Measurements from ENCODE around the gene MAGEA10. TPM values are rescaled to one million over a fixed set of nuclear protein-coding genes. Genes with fewer than 3 reads are reported as not detected.
"Not testable (repeated sequence)": the region's sequence is repeated elsewhere in the genome, so short reads cannot be mapped to it uniquely, and the experiment has no call there.

Gene MAGEA10
- total and polyA plus RNA-seq, 4 donors = not detected

- 53% methylated on average over 4 of the region's 4 CpGs for WGBS
- Histone ChIP-seq H3K27me3 (ENCODE audit: control insufficient read depth in 4 of 4, insufficient read depth in 4 of 4, low read length in 3 of 4) (no peaks in the 10 kb centered on the region), H3K36me3 (ENCODE audit: control insufficient read depth in 4 of 4, insufficient read depth in 3 of 4, low read depth in 1 of 4, low read length in 3 of 4) (no peaks in the 10 kb centered on the region), H3K4me3 (ENCODE audit: low read depth in 1 of 3, low read length in 3 of 3) (no peak overlapping the region), H3K9me3 (ENCODE audit: control insufficient read depth in 4 of 4, low read length in 3 of 4) (no peaks in the 10 kb centered on the region), H3K27ac (ENCODE audit: low read depth in 1 of 2, low read length in 2 of 2) (no peak overlapping the region), H3K4me1 (ENCODE audit: control insufficient read depth in 4 of 4, insufficient read depth in 4 of 4, low read length in 3 of 4) (no peaks in the 10 kb centered on the region), H3K9ac (ENCODE audit: low read depth in 1 of 2, low read length in 2 of 2) (no peak overlapping the region)
- DNase-seq (ENCODE audit: low spot score) = no peak
- TF ChIP-seq ZBTB33 (IDR thresholded peaks at IDR 0.05) (no peak), RAD21 (IDR thresholded peaks at IDR 0.05) (no peak), SP1 (IDR thresholded peaks at IDR 0.05) (no peak), NR2F2 (IDR thresholded peaks at IDR 0.05) (peak; percentile 31)
These were observed 38.7 kb upstream of the MAGEA10 start for GRCh38 chrX:152177052-152177451.

GRCh38 chrX:152175892-152176291 is 37.5 kb upstream of the MAGEA10 start:
- not testable (repeated sequence) for H3K36me3 ChIP-seq (ENCODE audit: control insufficient read depth in 4 of 4, insufficient read depth in 3 of 4, low read depth in 1 of 4, low read length in 3 of 4); H3K27me3 ChIP-seq (ENCODE audit: control insufficient read depth in 4 of 4, insufficient read depth in 4 of 4, low read length in 3 of 4); DNase-seq (ENCODE audit: low spot score); H3K9me3 ChIP-seq (ENCODE audit: control insufficient read depth in 4 of 4, low read length in 3 of 4); H3K4me1 ChIP-seq (ENCODE audit: control insufficient read depth in 4 of 4, insufficient read depth in 4 of 4, low read length in 3 of 4); H3K4me3 ChIP-seq (ENCODE audit: low read depth in 1 of 3, low read length in 3 of 3); H3K9ac ChIP-seq (ENCODE audit: low read depth in 1 of 2, low read length in 2 of 2); H3K27ac ChIP-seq (ENCODE audit: low read depth in 1 of 2, low read length in 2 of 2)
- WGBS = 82% methylated on average over 4 of the region's 4 CpGs

GRCh38 chrX:152173923-152174322 is 35.5 kb upstream of the MAGEA10 start:
- not testable (repeated sequence) for DNase-seq (ENCODE audit: low spot score); H3K9ac ChIP-seq (ENCODE audit: low read depth in 1 of 2, low read length in 2 of 2); H3K27me3 ChIP-seq (ENCODE audit: control insufficient read depth in 4 of 4, insufficient read depth in 4 of 4, low read length in 3 of 4); H3K4me3 ChIP-seq (ENCODE audit: low read depth in 1 of 3, low read length in 3 of 3); H3K4me1 ChIP-seq (ENCODE audit: control insufficient read depth in 4 of 4, insufficient read depth in 4 of 4, low read length in 3 of 4); H3K9me3 ChIP-seq (ENCODE audit: control insufficient read depth in 4 of 4, low read length in 3 of 4); H3K27ac ChIP-seq (ENCODE audit: low read depth in 1 of 2, low read length in 2 of 2); H3K36me3 ChIP-seq (ENCODE audit: control insufficient read depth in 4 of 4, insufficient read depth in 3 of 4, low read depth in 1 of 4, low read length in 3 of 4)
- 100% methylated on average over 1 of the region's 4 CpGs for WGBS

- H3K4me1 ChIP-seq (ENCODE audit: control insufficient read depth in 4 of 4, insufficient read depth in 4 of 4, low read length in 3 of 4) = no peaks in the 10 kb centered on the region
- no peaks in the 10 kb centered on the region for H3K27me3 ChIP-seq (ENCODE audit: control insufficient read depth in 4 of 4, insufficient read depth in 4 of 4, low read length in 3 of 4)
- H3K9ac ChIP-seq (ENCODE audit: low read depth in 1 of 2, low read length in 2 of 2) = no peak overlapping the region
- no peaks in the 10 kb centered on the region for H3K36me3 ChIP-seq (ENCODE audit: control insufficient read depth in 4 of 4, insufficient read depth in 3 of 4, low read depth in 1 of 4, low read length in 3 of 4)
- no peak overlapping the region for H3K4me3 ChIP-seq (ENCODE audit: low read depth in 1 of 3, low read length in 3 of 3)
- TF ChIP-seq RAD21 (IDR thresholded peaks at IDR 0.05) (no peak), TAF1 (conservative IDR thresholded peaks at IDR 0.05) (no peak), NR2F2 (IDR thresholded peaks at IDR 0.05) (no peak), REST (IDR thresholded peaks at IDR 0.05) (no peak), FOXA2 (IDR thresholded peaks at IDR 0.05) (no peak)
- H3K27ac ChIP-seq (ENCODE audit: low read depth in 1 of 2, low read length in 2 of 2) = no peak overlapping the region
- no peak for DNase-seq (ENCODE audit: low spot score)
- 75% methylated on average over 4 of the region's 4 CpGs for WGBS
- peaks cover 0 to 2% (median 0%) of the 10 kb centered on the region in 4 donors for H3K9me3 ChIP-seq (ENCODE audit: control insufficient read depth in 4 of 4, low read length in 3 of 4)
These were observed 32.2 kb upstream of the MAGEA10 start for GRCh38 chrX:152170621-152171020.

Data from liver (tissue), 9 donors.